Measurements from ENCODE around the gene TET3.

DNA sequence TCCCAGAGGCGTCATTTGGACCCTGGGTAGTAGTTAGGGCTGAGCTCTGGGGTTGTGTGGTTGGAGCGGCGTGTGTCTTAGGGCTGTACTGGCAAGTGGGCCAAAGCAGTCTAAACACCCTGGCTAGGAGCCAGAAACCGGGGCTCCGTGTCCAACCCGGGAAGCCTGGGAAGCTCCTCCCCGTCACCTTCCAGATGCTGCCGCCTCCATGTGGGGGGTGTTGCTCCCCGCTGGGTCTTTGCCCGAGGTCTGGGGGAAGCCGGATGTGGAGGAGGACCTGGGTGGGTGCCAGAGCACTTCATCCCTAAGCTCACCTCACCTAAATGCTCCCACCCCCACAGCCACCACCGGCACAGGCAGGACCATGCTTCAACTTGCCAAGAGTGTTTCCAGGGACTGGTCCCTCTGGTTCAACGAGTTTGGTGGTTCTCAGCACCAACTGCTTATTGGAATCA is 25.4 kb downstream of the TET3 start:
- TF ChIP-seq CTCF (conservative IDR thresholded peaks at IDR 0.05; ENCODE audit: low read depth in 2 of 2) (no peak), STAT1 (IDR thresholded peaks at IDR 0.05; ENCODE audit: unreplicated experiment) (no peak), REST (IDR thresholded peaks at IDR 0.05; ENCODE audit: unreplicated experiment) (no peak), CREB1 (CRISPR knock-in tag; IDR thresholded peaks at IDR 0.05; ENCODE audit: low read depth) (no peak), EZH2phosphoT487 (IDR thresholded peaks at IDR 0.05; ENCODE audit: unreplicated experiment) (no peak)
